Breast epithelium (tissue), 4 donors: ENCODE measurements around the gene MRTFA. TPM values are rescaled to one million over a fixed set of nuclear protein-coding genes. Genes with fewer than 3 reads are reported as not detected.

Source experiments
- DNase-seq, 2 donors: peaks; one replicate each; pipeline ENCODE4 v3.0.0-alpha.2; 2019; ENCODE audit warnings: low spot score in 2 of 2
- H3K27ac ChIP-seq, 2 donors: fragments of 200-600 bp; sonication (generic) in 1 of 2; one replicate each; pipeline ENCODE4 v1.5.1; 2016 to 2019; ENCODE audit warnings: mild to moderate bottlenecking in 1 of 2
- H3K27me3 ChIP-seq, 2 donors: fragments of 200-600 bp; sonication (generic) in 1 of 2; one replicate each; pipeline versions ENCODE4 v1.5.1 to v1.6.0; 2017 to 2019; ENCODE audit warnings: control low read depth in 1 of 2, mild to moderate bottlenecking in 1 of 2
- H3K36me3 ChIP-seq: fragments of 200-600 bp; one replicate; pipeline ENCODE4 v1.5.1; 2019
- H3K4me1 ChIP-seq, 2 donors: fragments of 200-600 bp; sonication (generic); one replicate each; pipeline ENCODE4 v1.5.1; 2016 to 2019; ENCODE audit warnings: control low read depth in 1 of 2
- H3K4me3 ChIP-seq, 3 donors: fragments of 200-600 bp; sonication (generic); 1 replicate in 2 of 3; 2 replicates in 1 of 3; pipeline ENCODE4 v1.5.1; 2016 to 2019; ENCODE audit warnings: mild to moderate bottlenecking in 3 of 3, moderate library complexity in 2 of 3
- H3K9me3 ChIP-seq, 2 donors: fragments of 200-600 bp; sonication (generic) in 1 of 2; one replicate each; pipeline ENCODE4 v1.5.1; 2016 to 2019; ENCODE audit warnings: control low read depth in 1 of 2
- POLR2A ChIP-seq: fragments of 450-650 bp; IDR thresholded peaks from one replicate; pipeline ENCODE4 v1.6.1; 2016; ENCODE audit warnings: antibody characterized with exemption, mild to moderate bottlenecking, moderate library complexity
- POLR2AphosphoS5 ChIP-seq, 3 donors: sonication (generic); formaldehyde crosslinking; IDR thresholded peaks; one replicate each; pipeline ENCODE4 v1.6.1; 2017; ENCODE audit warnings: antibody characterized with exemption in 3 of 3
- intact Hi-C: fragments of 100-400 bp; cut with DNase I; formaldehyde crosslinking; loops from one replicate; pipeline ENCODE4 v1.15.1; 2023; ENCODE audit warnings: low total_unique reads
- total RNA-seq, 3 donors: library from RNA; depleted of rRNA; stranded (reverse); fragments of >200 nt; gene quantifications; one replicate each; pipeline ENCODE4 v1.1.0, GENCODE V29; 2016
- TF ChIP-seq, protein P1 (sequence below), 3 donors: fragments of 450-650 bp; IDR thresholded peaks; one replicate each; pipeline ENCODE4 v1.5.1; 2016 to 2017; ENCODE audit warnings: antibody characterized with exemption in 3 of 3, mild to moderate bottlenecking in 3 of 3, moderate library complexity in 3 of 3

Gene MRTFA
- total RNA-seq, 3 donors from 2014 or later, result 47.0 to 69.2 (median 65.7) TPM

DNA sequence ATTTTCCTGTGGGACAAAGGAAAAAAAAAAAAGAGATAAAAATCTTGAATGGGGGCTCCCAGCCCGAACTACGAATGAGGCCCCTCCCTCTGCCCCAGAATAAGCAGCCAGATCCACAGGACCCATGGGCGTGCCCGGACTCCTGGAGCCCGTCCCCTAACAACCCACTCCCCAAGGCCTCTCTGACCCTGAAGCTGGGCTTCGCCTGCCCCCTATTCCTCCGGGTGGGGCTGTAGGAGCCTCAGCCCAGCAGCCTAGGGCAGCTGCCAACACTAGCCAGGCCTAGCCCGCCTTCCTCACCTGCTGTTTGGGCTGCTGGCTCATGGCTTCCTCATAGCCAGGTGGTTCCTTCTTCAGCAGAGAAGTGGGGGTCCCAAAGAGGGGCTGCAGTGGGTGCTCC, 219.5 kb downstream of the MRTFA start:
- Histone ChIP-seq H3K4me3 (no peak overlapping the region), H3K9me3 (no peaks in the 10 kb centered on the region), H3K27me3 (no peaks in the 10 kb centered on the region), H3K36me3 (peaks cover 7% of the 10 kb centered on the region), H3K4me1 (no peaks in the 10 kb centered on the region), H3K27ac (no peak overlapping the region)
- intact Hi-C loops, result no loop called here
- TF ChIP-seq POLR2AphosphoS5 (IDR thresholded peaks at IDR 0.05), result no peak
- no peak for TF ChIP-seq POLR2A
- TF ChIP-seq, protein P1, sequence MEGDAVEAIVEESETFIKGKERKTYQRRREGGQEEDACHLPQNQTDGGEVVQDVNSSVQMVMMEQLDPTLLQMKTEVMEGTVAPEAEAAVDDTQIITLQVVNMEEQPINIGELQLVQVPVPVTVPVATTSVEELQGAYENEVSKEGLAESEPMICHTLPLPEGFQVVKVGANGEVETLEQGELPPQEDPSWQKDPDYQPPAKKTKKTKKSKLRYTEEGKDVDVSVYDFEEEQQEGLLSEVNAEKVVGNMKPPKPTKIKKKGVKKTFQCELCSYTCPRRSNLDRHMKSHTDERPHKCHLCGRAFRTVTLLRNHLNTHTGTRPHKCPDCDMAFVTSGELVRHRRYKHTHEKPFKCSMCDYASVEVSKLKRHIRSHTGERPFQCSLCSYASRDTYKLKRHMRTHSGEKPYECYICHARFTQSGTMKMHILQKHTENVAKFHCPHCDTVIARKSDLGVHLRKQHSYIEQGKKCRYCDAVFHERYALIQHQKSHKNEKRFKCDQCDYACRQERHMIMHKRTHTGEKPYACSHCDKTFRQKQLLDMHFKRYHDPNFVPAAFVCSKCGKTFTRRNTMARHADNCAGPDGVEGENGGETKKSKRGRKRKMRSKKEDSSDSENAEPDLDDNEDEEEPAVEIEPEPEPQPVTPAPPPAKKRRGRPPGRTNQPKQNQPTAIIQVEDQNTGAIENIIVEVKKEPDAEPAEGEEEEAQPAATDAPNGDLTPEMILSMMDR (IDR thresholded peaks at IDR 0.05), result no peak
- peak in 1 of 2 donors; percentile 22 for DNase-seq

DNA sequence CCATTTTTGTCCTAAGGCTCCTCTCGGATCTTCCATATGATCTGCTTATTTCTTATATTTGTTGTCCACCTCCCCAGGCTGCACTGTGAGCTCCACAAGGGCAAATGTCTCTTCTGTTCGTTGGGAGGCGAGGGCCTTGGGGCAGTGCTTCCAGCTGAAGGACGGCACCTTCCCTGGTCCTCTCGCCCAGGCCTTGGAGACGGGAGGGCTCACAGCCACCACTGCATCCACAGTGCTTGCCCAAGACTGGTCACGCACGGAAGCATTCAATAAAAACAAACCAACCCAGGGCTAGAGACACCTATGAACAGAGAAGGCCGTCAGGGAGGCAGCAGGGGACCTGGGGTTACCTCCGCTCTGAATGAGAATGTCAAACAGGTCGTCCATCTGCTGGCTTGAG, 219.9 kb downstream of the MRTFA start:
- Histone ChIP-seq H3K27ac (no peak overlapping the region), H3K27me3 (no peaks in the 10 kb centered on the region), H3K36me3 (peaks cover 7% of the 10 kb centered on the region), H3K9me3 (no peaks in the 10 kb centered on the region), H3K4me1 (no peaks in the 10 kb centered on the region), H3K4me3 (no peak overlapping the region)
- DNase-seq, result no peak
- intact Hi-C loops, result no loop called here
- TF ChIP-seq, protein P1 (IDR thresholded peaks at IDR 0.05), result no peak
- TF ChIP-seq POLR2AphosphoS5 (IDR thresholded peaks at IDR 0.05) (no peak), POLR2A (no peak)

DNA sequence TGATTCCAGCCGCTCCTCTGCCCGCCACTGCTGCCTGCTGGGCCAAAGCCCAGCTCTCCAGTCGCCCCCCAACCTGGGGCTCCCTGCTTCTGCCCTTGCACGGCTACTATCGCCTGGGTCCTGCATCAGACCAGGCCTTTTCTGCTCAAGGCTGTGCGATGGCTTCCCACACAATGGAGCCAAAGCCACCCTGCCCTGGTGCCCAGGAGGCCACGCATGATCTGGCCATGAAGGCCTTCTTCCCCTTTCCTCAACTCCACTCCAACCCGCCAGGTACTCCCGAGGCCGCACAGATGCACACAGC, 220.3 kb downstream of the MRTFA start:
- no peaks in the 10 kb centered on the region for H3K27me3 ChIP-seq
- H3K4me3 ChIP-seq, result no peak overlapping the region
- no peaks in the 10 kb centered on the region for H3K9me3 ChIP-seq
- no peak for DNase-seq
- peaks cover 7% of the 10 kb centered on the region for H3K36me3 ChIP-seq
- intact Hi-C loops, result no loop called here
- TF ChIP-seq POLR2A (no peak), POLR2AphosphoS5 (IDR thresholded peaks at IDR 0.05) (no peak)
- TF ChIP-seq, protein P1 (IDR thresholded peaks at IDR 0.05), result no peak
- H3K27ac ChIP-seq, result peak overlapping the region in 1 of 2 donors; percentile 51
- H3K4me1 ChIP-seq, result no peaks in the 10 kb centered on the region

DNA sequence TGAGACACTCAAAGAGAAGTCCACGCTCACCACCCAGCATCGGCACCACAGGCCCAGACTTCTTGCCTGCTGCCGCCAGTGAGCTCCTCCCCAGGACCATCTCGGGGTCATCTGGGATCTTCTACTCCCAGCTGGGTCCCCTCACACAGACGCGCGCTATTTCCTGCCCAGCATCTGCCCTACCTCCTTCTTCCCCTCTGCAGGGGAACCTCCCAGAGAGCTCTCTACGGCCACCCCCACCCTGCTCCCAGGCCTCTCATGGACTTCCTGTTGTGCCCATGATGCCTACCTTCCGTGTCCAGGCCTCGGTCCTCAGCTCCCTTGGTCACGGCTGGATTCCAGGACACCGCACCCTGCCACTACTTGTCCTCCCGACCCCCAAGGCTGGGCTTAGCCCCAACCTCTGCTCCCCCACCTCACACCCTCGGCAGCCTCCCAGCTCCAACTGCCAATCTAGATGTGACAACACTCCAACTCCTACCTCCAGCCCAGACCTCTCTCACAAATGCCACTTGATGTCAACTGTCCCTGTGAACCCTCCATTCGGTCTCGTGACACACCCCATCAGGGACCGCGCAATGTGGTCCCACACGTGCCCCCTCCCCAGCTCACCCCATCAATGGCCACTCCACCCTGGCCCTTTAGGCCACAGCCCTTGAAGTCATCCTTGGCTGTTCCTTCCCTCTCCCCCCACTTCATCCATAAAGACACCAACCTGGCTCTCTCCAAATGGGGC, 220.8 kb downstream of the MRTFA start:
- no peaks in the 10 kb centered on the region for H3K4me1 ChIP-seq
- peak overlapping the region; percentile 48 to 51 for H3K27ac ChIP-seq
- H3K9me3 ChIP-seq, result no peaks in the 10 kb centered on the region
- TF ChIP-seq, protein P1 (IDR thresholded peaks at IDR 0.05), result no peak
- TF ChIP-seq POLR2AphosphoS5 (IDR thresholded peaks at IDR 0.05) (no peak), POLR2A (no peak)
- H3K4me3 ChIP-seq, result no peak overlapping the region
- H3K36me3 ChIP-seq, result peaks cover 7% of the 10 kb centered on the region
- DNase-seq, result peak in 1 of 2 donors; percentile 49
- intact Hi-C loops, result no loop called here
- no peaks in the 10 kb centered on the region for H3K27me3 ChIP-seq

DNA sequence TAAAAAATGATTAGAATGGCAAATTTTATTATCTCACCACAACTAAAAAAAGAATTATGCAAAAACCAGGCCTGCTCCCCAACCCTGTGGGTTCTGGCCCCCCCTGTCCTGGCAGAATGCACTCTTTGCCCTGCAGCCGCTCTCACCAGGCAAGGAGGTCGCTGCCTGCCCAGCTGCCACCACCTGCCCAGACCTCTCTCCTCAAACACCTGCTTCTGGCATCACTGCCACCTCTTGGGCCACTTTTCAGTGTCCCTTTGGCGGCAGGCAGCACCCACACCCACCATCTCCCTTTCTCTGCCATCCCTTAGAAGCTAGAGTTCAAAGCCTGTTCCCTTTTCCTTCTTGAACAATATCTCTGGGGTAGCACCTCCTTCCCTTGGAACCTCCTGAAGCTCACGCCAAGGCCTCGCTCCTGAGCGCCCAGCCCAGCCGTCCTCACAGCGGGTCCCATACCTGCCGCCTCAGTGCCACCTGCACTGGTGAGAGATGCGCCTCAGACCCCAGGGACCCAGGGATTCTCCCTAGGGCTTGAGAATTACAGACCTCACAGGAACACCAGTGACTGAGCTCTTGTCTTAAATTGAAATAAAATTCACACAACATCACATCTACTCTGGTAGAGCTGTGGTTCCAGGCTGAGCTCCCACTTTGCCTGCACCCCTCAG, 221.5 kb downstream of the MRTFA start:
- no peaks in the 10 kb centered on the region for H3K27me3 ChIP-seq
- peak overlapping the region; percentile 48 to 51 for H3K27ac ChIP-seq
- DNase-seq, result no peak
- no peak overlapping the region for H3K4me3 ChIP-seq
- no peaks in the 10 kb centered on the region for H3K9me3 ChIP-seq
- no peaks in the 10 kb centered on the region for H3K4me1 ChIP-seq
- intact Hi-C loops, result no loop called here
- peaks cover 3% of the 10 kb centered on the region for H3K36me3 ChIP-seq
- no peak for TF ChIP-seq POLR2AphosphoS5 (IDR thresholded peaks at IDR 0.05)
- TF ChIP-seq POLR2A, result no peak
- TF ChIP-seq, protein P1 (IDR thresholded peaks at IDR 0.05), result no peak
